K562 (cell line): ENCODE data around the gene ZFAND3. TPM values are rescaled to one million over a fixed set of nuclear protein-coding genes. Genes with fewer than 3 reads are reported as not detected.

Experiments used
- ATAC-seq: fragments of 200-7000 bp; cut with Tn5 transposase; 3 replicates; pipeline ENCODE4 v1.9.1; 2020; ENCODE audit warnings: moderate library complexity
- BruUV-seq: library from RNA; stranded (reverse); fragments of 400-500 nt; replicated peaks from 2 replicates; lab custom pipeline; 2021; lab: Mats Ljungman, UMichigan
- CTCF ChIA-PET: fragments of 300-600 bp; formaldehyde crosslinking; extraction: SDS; loops from one replicate; lab custom pipeline; 2021; ENCODE audit warnings: low intra/inter-chr PET ratio; lab: Yijun Ruan, JAX
- POLR2A ChIA-PET: fragments of 300-600, 350-650 bp; sonication (Branson Sonifier 250); formaldehyde crosslinking; extraction: SDS; loops from one replicate; lab custom pipeline; 2021; ENCODE audit warnings: antibody characterized with exemption, inconsistent platforms; lab: Yijun Ruan, JAX
- DNase-seq, 4 experiments: peaks; one replicate each; pipeline versions ENCODE4 v3.0.0 to v3.0.0-alpha.2; 2011 to 2018; ENCODE audit warnings: low spot score in 3 of 4, mixed read lengths in 3 of 4; ENCODE audit errors: extremely low read depth in 1 of 4
- FAIRE-seq: peaks from 2 replicates; lab custom pipeline; 2011; peaks lifted over from hg19 to GRCh38; lab: Jason Lieb, UNC
- H2AFZ ChIP-seq: 2 replicates; pipeline ENCODE4 v1.6.0; 2011; ENCODE audit warnings: low read depth, low read length, control low read depth, inconsistent platforms
- H3K27ac ChIP-seq: fragments of 200-600 bp; 3 replicates; pipeline ENCODE4 v1.8.0; 2011; ENCODE audit warnings: low read depth, mild to moderate bottlenecking, control low read depth, inconsistent platforms, low read length, moderate library complexity, mixed read lengths; ENCODE audit errors: extremely low read depth
- H3K27me3 ChIP-seq, 2 experiments: fragments of 300-600 bp in 1 of 2; 2 replicates in 1 of 2; 3 replicates in 1 of 2; pipeline versions ENCODE4 v1.6.0 to v1.8.0; 2011; ENCODE audit warnings: inconsistent platforms in 2 of 2, low read length in 2 of 2, mild to moderate bottlenecking in 1 of 2, mixed read lengths in 1 of 2, moderate library complexity in 1 of 2; ENCODE audit not compliant: control insufficient read depth in 2 of 2, insufficient read depth in 2 of 2
- H3K36me3 ChIP-seq: fragments of 300-600 bp; 3 replicates; pipeline ENCODE4 v1.8.0; 2011; ENCODE audit warnings: mild to moderate bottlenecking, low read length, inconsistent platforms; ENCODE audit not compliant: control insufficient read depth, insufficient read depth
- H3K4me1 ChIP-seq, 2 experiments: fragments of 200-600 bp in 1 of 2; replicated peaks in 1 of 2; 2 replicates in 1 of 2; 3 replicates in 1 of 2; pipeline versions ENCODE4 v1.5.1 to v1.8.0; 2011; ENCODE audit warnings: inconsistent platforms in 2 of 2, low read length in 2 of 2, mild to moderate bottlenecking in 1 of 2, mixed read lengths in 1 of 2, moderate library complexity in 1 of 2; ENCODE audit not compliant: control insufficient read depth in 2 of 2, insufficient read depth in 2 of 2
- H3K4me2 ChIP-seq: 2 replicates; pipeline ENCODE4 v1.6.1; 2011; ENCODE audit warnings: low read length, control low read depth, inconsistent platforms, mixed read lengths; ENCODE audit not compliant: insufficient read depth
- H3K4me3 ChIP-seq: fragments of 200-600 bp; sonication (generic), shearing (Covaris generic); 2 replicates; pipeline ENCODE4 v1.5.1; 2016; ENCODE audit warnings: control low read depth, inconsistent platforms
- H3K79me2 ChIP-seq: fragments of 200-600 bp; 3 replicates; pipeline ENCODE4 v1.8.0; 2011; ENCODE audit warnings: low read length, inconsistent platforms; ENCODE audit not compliant: control insufficient read depth, insufficient read depth
- H3K9ac ChIP-seq, 2 experiments: 2 replicates each; pipeline versions ENCODE4 v1.6.0 to v1.6.1; 2011; ENCODE audit warnings: low read depth in 2 of 2, low read length in 2 of 2, control low read depth in 1 of 2, inconsistent platforms in 1 of 2, mild to moderate bottlenecking in 1 of 2, mixed read lengths in 1 of 2; ENCODE audit not compliant: insufficient read depth in 1 of 2
- H3K9me1 ChIP-seq: one replicate; pipeline ENCODE4 v1.6.0; 2011; ENCODE audit warnings: inconsistent platforms, mild to moderate bottlenecking, low read length, moderate library complexity; ENCODE audit not compliant: control insufficient read depth, insufficient read depth
- H3K9me3 ChIP-seq: replicated peaks from 2 replicates; pipeline ENCODE4 v1.5.1; 2011; ENCODE audit warnings: low read depth, low read length, inconsistent platforms; ENCODE audit not compliant: control insufficient read depth, insufficient read depth
- H4K20me1 ChIP-seq: replicated peaks from 2 replicates; pipeline ENCODE4 v1.6.1; 2011; ENCODE audit warnings: low read length, inconsistent platforms, mixed read lengths; ENCODE audit not compliant: control insufficient read depth, insufficient read depth
- ATF1 ChIP-seq, 2 experiments: fragments of 450-650 bp in 1 of 2; IDR thresholded peaks; 2 replicates each; pipeline ENCODE4 v1.6.1; 2016; ENCODE audit warnings: missing compliant biosample characterization in 1 of 2, missing genetic modification characterization in 1 of 2
- DNMT1 ChIP-seq: fragments of 450-650 bp; IDR thresholded peaks from 2 replicates; pipeline ENCODE4 v1.6.1; 2016; ENCODE audit warnings: antibody characterized with exemption, mild to moderate bottlenecking
- EGR1 ChIP-seq: fragments of 450-650 bp; conservative IDR thresholded peaks from 2 replicates; pipeline ENCODE4 v1.6.1; 2017; ENCODE audit warnings: mild to moderate bottlenecking
- POLR3G ChIP-seq: IDR thresholded peaks from 2 replicates; pipeline ENCODE4 v1.6.1; 2011; ENCODE audit not compliant: insufficient read length, insufficient replicate concordance; ENCODE audit errors: extremely low read depth
- PRMT5 ChIP-seq: sonication (generic); formaldehyde crosslinking; IDR thresholded peaks from 2 replicates; pipeline ENCODE4 v1.5.0; 2020; ENCODE audit warnings: missing genetic modification reagents
- ZBTB7A ChIP-seq: IDR thresholded peaks from 2 replicates; pipeline ENCODE4 v1.6.1; 2011; ENCODE audit warnings: low read depth, mild to moderate bottlenecking, low read length, moderate library complexity, borderline replicate concordance; ENCODE audit not compliant: control insufficient read depth
- ZNF146 ChIP-seq: IDR thresholded peaks from one replicate; pipeline ENCODE4 v1.6.1; 2018; ENCODE audit warnings: missing compliant biosample characterization; ENCODE audit not compliant: unreplicated experiment
- ZNF408 ChIP-seq: fragments of 250-450 bp; sonication (Bioruptor Pico); IDR thresholded peaks from 2 replicates; pipeline ENCODE4 v1.4.0; 2020; ENCODE audit warnings: low read depth, mild to moderate bottlenecking, moderate library complexity
- ZNF586 ChIP-seq: fragments of 450-650 bp; formaldehyde crosslinking; conservative IDR thresholded peaks from 2 replicates; pipeline ENCODE4 v1.4.0; 2020; ENCODE audit warnings: mild to moderate bottlenecking, moderate library complexity
- WGBS: fragments of 100-300 bp; shearing (Covaris generic); methylation state at CpG from one replicate; pipeline ENCODE4 v1.1.6; 2016; ENCODE audit warnings: low coverage, mixed read lengths; ENCODE audit not compliant: insufficient coverage; ENCODE audit errors: missing lambda C conversion rate; 5-methylcytosine and 5-hydroxymethylcytosine counted together
- in situ Hi-C: fragments of 300-500 bp; cut with MboI; formaldehyde crosslinking; loops from 4 replicates; pipeline ENCODE4 v1.15.0; 2018; ENCODE audit warnings: inconsistent platforms, mixed read lengths
- intact Hi-C: fragments of 100-400 bp; cut with micrococcal nuclease; formaldehyde crosslinking; loops from 2 replicates; pipeline ENCODE4 v1.14.2; 2022
- polyA plus RNA-seq, 8 experiments: library from polyadenylated mRNA; depleted of rRNA in 4 of 8; stranded (reverse) in 5 of 8; unstranded in 3 of 8; fragments of >200 nt; fragmentation: Nextera tagmentation in 2 of 8; fragmentation: Illumina TruSeq in 1 of 8; extraction: Ambion mirVana in 2 of 8; extraction: Trizol in 1 of 8; gene quantifications; 2 replicates each; pipeline versions ENCODE4 v1.2.1 to v1.2.3, GENCODE V29; 2011 to 2014; ENCODE audit warnings: inconsistent platforms in 1 of 8, missing spikeins in 1 of 8
- total RNA-seq, 7 experiments: library from RNA; depleted of rRNA in 6 of 7; stranded (reverse); fragments of >200 nt in 6 of 7; fragmentation: Illumina TruSeq in 2 of 7; extraction: Trizol in 2 of 7; gene quantifications; 2 replicates each; pipeline versions ENCODE4 v1.2.1 to v1.2.3, GENCODE V29; 2011 to 2021; ENCODE audit warnings: low replicate concordance in 1 of 7
- TF ChIP-seq, protein P1 (sequence below): fragments of 250-450 bp; sonication (Bioruptor Pico); IDR thresholded peaks from 2 replicates; pipeline ENCODE4 v1.5.0; 2021; ENCODE audit warnings: mild to moderate bottlenecking, borderline replicate concordance
- TF ChIP-seq, protein P2 (sequence below): sonication (generic); formaldehyde crosslinking; IDR thresholded peaks from 2 replicates; pipeline ENCODE4 v1.9.0; 2022; ENCODE audit warnings: mild to moderate bottlenecking, missing genetic modification reagents
- TF ChIP-seq, protein P3 (sequence below), 2 experiments: IDR thresholded peaks; 2 replicates each; pipeline ENCODE4 v1.6.1; 2011; ENCODE audit warnings: borderline replicate concordance in 1 of 2, control low read depth in 1 of 2, low read depth in 1 of 2, low read length in 1 of 2, mild to moderate bottlenecking in 1 of 2, mixed read lengths in 1 of 2, moderate library complexity in 1 of 2; ENCODE audit not compliant: insufficient read depth in 1 of 2, insufficient read length in 1 of 2, poor library complexity in 1 of 2, severe bottlenecking in 1 of 2; ENCODE audit errors: extremely low read depth in 1 of 2
- TF ChIP-seq, protein P4 (sequence below): fragments of 450-650 bp; IDR thresholded peaks from 2 replicates; pipeline ENCODE4 v1.6.1; 2016; ENCODE audit warnings: borderline replicate concordance

Gene ZFAND3
- total and polyA plus RNA-seq, 9 of the 15 experiments (the other 6 are each of a cell fraction or from before 2014, with no cell fraction given), result 0.81 to 26.6 (median 11.8) TPM

DNA sequence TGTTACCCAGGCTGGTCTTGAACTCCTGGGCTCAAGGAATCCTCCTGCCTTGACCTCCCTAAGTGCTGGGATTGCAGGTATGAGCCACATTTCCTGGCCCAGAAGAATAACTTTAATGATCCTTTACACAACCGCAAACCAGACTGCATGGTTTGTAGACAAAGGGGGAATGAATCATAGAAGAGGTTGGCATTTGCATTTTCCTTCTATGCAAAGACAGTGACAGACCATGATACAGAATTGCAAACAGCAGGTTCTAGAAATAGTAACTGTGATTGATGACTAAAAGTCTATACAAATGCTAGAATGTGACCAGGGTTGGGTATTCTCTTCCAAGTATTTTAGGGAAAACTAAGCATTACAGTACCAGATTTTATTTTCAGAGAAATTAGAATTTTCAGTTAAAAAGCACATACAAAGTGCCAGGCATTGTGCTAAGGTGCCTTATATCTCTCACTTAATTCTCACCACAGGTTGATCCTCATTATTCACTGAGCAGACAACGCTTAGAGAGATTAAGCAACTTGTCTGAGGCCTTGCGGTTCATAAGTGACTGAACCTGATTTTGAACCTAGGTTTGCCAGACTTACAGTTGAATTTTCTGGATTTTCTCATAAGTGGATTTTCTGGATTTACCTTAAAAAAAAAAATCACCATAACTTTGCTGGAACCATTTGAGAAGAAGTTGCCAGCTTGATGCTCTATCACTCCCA is 146.6 kb downstream of the ZFAND3 start:
- Histone ChIP-seq H3K27ac (no peak overlapping the region), H3K4me2 (no peak overlapping the region), H3K9ac (no peak overlapping the region), H2AFZ (no peak overlapping the region), H3K9me3 (no peaks in the 10 kb centered on the region), H4K20me1 (no peaks in the 10 kb centered on the region), H3K4me3 (no peak overlapping the region), H3K36me3 (no peaks in the 10 kb centered on the region), H3K27me3 (no peaks in the 10 kb centered on the region), H3K79me2 (0 out of 3 replicates have a peak, but pooled peaks cover under 1% of the 10 kb centered on the region), H3K9me1 (no peaks in the 10 kb centered on the region), H3K4me1 (no peaks in the 10 kb centered on the region)
- 85% methylated on average over 3 of the region's 3 CpGs for WGBS
- ChIA-PET CTCF (no interaction called here), POLR2A (interaction anchor here (0.5 to 0.6 kb wide), 2 partner anchors 180 to 791 kb away, joined by 3 to 4 read pairs; no protein-coding TSS in a partner anchor)
- intact Hi-C loops, result no loop called here
- no TSS peak for BruUV-seq
- FAIRE-seq, result no peak
- no peak for ATAC-seq
- DNase-seq, result no peak
- in situ Hi-C loops, result no loop called here
- TF ChIP-seq, protein P1, sequence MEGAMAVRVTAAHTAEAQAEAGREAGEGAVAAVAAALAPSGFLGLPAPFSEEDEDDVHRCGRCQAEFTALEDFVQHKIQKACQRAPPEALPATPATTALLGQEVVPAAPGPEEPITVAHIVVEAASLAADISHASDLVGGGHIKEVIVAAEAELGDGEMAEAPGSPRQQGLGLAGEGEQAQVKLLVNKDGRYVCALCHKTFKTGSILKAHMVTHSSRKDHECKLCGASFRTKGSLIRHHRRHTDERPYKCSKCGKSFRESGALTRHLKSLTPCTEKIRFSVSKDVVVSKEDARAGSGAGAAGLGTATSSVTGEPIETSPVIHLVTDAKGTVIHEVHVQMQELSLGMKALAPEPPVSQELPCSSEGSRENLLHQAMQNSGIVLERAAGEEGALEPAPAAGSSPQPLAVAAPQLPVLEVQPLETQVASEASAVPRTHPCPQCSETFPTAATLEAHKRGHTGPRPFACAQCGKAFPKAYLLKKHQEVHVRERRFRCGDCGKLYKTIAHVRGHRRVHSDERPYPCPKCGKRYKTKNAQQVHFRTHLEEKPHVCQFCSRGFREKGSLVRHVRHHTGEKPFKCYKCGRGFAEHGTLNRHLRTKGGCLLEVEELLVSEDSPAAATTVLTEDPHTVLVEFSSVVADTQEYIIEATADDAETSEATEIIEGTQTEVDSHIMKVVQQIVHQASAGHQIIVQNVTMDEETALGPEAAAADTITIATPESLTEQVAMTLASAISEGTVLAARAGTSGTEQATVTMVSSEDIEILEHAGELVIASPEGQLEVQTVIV (CRISPR knock-in tag), result no peak
- TF ChIP-seq, protein P2, sequence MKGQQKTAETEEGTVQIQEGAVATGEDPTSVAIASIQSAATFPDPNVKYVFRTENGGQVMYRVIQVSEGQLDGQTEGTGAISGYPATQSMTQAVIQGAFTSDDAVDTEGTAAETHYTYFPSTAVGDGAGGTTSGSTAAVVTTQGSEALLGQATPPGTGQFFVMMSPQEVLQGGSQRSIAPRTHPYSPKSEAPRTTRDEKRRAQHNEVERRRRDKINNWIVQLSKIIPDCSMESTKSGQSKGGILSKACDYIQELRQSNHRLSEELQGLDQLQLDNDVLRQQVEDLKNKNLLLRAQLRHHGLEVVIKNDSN, result no peak
- TF ChIP-seq, protein P3, sequence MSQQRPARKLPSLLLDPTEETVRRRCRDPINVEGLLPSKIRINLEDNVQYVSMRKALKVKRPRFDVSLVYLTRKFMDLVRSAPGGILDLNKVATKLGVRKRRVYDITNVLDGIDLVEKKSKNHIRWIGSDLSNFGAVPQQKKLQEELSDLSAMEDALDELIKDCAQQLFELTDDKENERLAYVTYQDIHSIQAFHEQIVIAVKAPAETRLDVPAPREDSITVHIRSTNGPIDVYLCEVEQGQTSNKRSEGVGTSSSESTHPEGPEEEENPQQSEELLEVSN (IDR thresholded peaks at IDR 0.05; ENCODE audit: borderline replicate concordance in 1 of 2, extremely low read depth in 1 of 2, insufficient read depth in 1 of 2, insufficient read length in 1 of 2, low read depth in 1 of 2, low read length in 1 of 2, poor library complexity in 1 of 2, severe bottlenecking in 1 of 2), result no peak
- TF ChIP-seq ZBTB7A, result no peak
- TF ChIP-seq POLR3G, result no peak
- no peak for TF ChIP-seq DNMT1
- no peak for TF ChIP-seq EGR1
- no peak for TF ChIP-seq ATF1 (CRISPR knock-in tag; IDR thresholded peaks at IDR 0.05)
- TF ChIP-seq ATF1 (tag; IDR thresholded peaks at IDR 0.05), result no peak
- TF ChIP-seq ZNF586 (CRISPR knock-in tag), result no peak
- TF ChIP-seq, protein P4, sequence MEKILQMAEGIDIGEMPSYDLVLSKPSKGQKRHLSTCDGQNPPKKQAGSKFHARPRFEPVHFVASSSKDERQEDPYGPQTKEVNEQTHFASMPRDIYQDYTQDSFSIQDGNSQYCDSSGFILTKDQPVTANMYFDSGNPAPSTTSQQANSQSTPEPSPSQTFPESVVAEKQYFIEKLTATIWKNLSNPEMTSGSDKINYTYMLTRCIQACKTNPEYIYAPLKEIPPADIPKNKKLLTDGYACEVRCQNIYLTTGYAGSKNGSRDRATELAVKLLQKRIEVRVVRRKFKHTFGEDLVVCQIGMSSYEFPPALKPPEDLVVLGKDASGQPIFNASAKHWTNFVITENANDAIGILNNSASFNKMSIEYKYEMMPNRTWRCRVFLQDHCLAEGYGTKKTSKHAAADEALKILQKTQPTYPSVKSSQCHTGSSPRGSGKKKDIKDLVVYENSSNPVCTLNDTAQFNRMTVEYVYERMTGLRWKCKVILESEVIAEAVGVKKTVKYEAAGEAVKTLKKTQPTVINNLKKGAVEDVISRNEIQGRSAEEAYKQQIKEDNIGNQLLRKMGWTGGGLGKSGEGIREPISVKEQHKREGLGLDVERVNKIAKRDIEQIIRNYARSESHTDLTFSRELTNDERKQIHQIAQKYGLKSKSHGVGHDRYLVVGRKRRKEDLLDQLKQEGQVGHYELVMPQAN, result no peak
- no peak for TF ChIP-seq PRMT5 (CRISPR knock-in tag)
- TF ChIP-seq ZNF146 (CRISPR knock-in tag), result no peak
- no peak for TF ChIP-seq ZNF408
